ENCODE data around the gene CEP41.

CEP41 gene

DNA sequence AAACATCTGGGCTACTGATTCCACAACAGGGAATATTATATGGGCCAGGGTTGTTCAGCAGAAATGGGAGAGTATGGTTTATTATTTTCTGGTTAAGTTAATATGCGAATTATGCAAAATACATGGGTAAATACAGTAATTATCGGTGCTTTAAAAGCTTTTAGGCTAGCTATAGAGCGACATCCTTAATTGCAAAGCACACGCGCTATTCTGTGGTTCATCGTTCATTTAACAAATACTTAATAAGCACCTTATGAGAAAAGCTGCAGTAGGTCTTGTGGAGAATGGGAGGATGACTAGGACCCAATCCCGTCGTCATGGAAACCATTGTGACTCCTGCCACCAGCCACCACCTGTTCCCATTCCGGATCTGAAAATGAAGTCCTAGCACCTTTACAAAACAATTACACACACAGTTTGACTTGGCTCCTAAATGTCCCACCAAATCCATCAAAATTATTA, 623 bp upstream of the CEP41 start:
- Histone ChIP-seq H3K4me3 (ENCODE audit: low read depth, low read length) (peak overlapping the region; percentile 66), H3K36me3 (peaks cover 3% of the 10 kb centered on the region; the same call in 1 of the 2 replicates), H3K27ac (peak overlapping the region; percentile 100), H3K27me3 (ENCODE audit: insufficient read depth, low read depth, severe bottlenecking) (no peaks in the 10 kb centered on the region), H3K9me3 (ENCODE audit: severe bottlenecking) (peaks cover 8% of the 10 kb centered on the region)
- TF ChIP-seq, protein P1, sequence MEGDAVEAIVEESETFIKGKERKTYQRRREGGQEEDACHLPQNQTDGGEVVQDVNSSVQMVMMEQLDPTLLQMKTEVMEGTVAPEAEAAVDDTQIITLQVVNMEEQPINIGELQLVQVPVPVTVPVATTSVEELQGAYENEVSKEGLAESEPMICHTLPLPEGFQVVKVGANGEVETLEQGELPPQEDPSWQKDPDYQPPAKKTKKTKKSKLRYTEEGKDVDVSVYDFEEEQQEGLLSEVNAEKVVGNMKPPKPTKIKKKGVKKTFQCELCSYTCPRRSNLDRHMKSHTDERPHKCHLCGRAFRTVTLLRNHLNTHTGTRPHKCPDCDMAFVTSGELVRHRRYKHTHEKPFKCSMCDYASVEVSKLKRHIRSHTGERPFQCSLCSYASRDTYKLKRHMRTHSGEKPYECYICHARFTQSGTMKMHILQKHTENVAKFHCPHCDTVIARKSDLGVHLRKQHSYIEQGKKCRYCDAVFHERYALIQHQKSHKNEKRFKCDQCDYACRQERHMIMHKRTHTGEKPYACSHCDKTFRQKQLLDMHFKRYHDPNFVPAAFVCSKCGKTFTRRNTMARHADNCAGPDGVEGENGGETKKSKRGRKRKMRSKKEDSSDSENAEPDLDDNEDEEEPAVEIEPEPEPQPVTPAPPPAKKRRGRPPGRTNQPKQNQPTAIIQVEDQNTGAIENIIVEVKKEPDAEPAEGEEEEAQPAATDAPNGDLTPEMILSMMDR (IDR thresholded peaks at IDR 0.05; ENCODE audit: low read depth, low read length): no peak
- peak; percentile 69 for DNase-seq

DNA sequence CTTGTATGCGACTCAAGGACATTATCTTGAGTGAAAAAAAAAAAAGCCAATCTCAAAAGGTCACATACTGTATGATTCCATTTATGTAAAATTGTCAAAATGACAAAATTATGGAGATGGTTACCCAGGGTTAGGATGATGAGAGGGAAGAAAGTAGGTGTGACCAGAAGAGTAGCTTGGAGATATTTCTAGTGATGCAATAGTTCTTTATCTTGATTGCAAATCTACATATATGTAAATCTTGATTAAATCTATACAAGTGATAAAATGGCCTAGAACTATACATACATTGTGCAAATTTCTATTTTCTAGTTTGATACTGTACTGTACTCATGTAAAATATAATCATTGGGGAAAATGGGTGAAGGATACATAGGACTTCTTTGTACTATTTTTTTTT, 4.6 kb downstream of the CEP41 start:
- peaks cover 8% of the 10 kb centered on the region for H3K9me3 ChIP-seq (ENCODE audit: severe bottlenecking)
- no peak for DNase-seq
- no peak overlapping the region for H3K4me3 ChIP-seq (ENCODE audit: low read depth, low read length)
- TF ChIP-seq, protein P1 (IDR thresholded peaks at IDR 0.05; ENCODE audit: low read depth, low read length): no peak
- H3K36me3 ChIP-seq: peaks cover 3% of the 10 kb centered on the region; the same call in 1 of the 2 replicates
- no peak overlapping the region for H3K27ac ChIP-seq
- H3K27me3 ChIP-seq (ENCODE audit: insufficient read depth, low read depth, severe bottlenecking): no peaks in the 10 kb centered on the region

DNA sequence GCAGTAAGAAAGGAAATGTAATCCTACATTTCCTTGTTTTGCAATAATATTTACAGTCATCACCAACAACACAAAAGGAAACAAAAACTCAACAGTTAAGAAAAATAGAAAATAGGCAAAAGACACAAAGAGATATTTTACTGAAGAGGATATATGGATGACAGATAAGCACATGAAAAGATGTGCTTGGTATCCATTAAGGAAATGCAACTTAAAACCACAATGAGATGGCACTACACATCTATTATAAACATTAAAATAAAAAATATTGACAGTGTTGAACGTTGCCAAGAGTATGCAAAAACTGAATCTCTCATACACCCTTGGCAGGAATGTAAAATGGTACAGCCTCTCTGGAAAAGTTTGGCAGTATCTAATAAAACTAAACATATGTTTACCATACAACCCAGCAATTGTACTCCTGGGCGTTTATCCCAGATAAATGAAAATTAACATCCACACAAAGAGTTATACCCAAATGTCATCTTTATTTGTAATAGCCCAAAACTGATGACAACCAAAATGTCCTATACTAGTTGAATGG, 5.4 kb downstream of the CEP41 start:
- Histone ChIP-seq H3K9me3 (ENCODE audit: severe bottlenecking) (peaks cover 5% of the 10 kb centered on the region), H3K4me3 (ENCODE audit: low read depth, low read length) (no peak overlapping the region), H3K36me3 (peaks cover 2% of the 10 kb centered on the region; the same call in 1 of the 2 replicates), H3K27me3 (ENCODE audit: insufficient read depth, low read depth, severe bottlenecking) (no peaks in the 10 kb centered on the region), H3K27ac (no peak overlapping the region)
- TF ChIP-seq, protein P1 (IDR thresholded peaks at IDR 0.05; ENCODE audit: low read depth, low read length): no peak
- no peak for DNase-seq

DNA sequence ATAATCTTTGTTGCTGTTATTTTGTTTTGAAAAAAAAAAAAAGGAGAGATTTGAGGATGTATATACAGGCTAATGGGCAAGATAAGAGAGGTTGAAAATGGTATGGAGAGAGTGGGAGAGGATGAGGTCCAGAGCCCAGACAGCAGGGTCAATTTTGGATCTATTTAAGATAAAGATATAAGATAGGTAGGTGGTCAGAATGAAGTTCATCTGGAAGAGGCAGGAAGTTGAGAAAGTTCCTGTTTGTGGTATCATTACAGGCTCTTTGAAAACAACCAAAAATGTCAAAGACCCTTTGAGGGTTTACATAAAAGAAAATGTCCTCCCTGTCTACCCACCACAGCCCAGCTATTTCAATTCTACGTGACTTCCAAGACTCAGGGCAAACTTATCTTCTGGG, 7.5 kb downstream of the CEP41 start:
- no peak overlapping the region for H3K4me3 ChIP-seq (ENCODE audit: low read depth, low read length)
- H3K27ac ChIP-seq: no peak overlapping the region
- no peaks in the 10 kb centered on the region for H3K9me3 ChIP-seq (ENCODE audit: severe bottlenecking)
- H3K36me3 ChIP-seq: no peaks in the 10 kb centered on the region
- TF ChIP-seq, protein P1 (IDR thresholded peaks at IDR 0.05; ENCODE audit: low read depth, low read length): no peak
- no peaks in the 10 kb centered on the region for H3K27me3 ChIP-seq (ENCODE audit: insufficient read depth, low read depth, severe bottlenecking)
- DNase-seq: no peak

DNA sequence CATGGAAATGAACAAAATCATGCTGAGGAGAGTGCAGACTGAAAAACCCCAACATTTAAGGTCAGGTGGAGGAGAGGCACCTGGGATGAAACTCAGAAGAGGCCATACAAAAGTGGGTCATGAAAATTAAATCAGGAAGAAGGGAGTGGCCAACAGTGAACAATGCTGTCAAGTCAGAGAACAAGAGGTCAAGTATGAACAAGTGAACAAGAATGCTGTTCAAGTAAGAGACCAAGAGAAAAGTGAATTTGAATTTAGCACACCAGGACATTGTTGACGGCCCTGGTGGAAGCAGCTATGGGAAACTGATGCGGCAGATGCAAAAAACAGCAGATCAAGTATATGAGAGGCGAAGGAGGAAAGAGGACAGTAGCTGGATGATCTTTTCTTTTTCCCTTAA, 7.9 kb downstream of the CEP41 start:
- TF ChIP-seq, protein P1 (IDR thresholded peaks at IDR 0.05; ENCODE audit: low read depth, low read length): no peak
- no peak for DNase-seq
- H3K4me3 ChIP-seq (ENCODE audit: low read depth, low read length): no peak overlapping the region
- no peaks in the 10 kb centered on the region for H3K9me3 ChIP-seq (ENCODE audit: severe bottlenecking)
- no peak overlapping the region for H3K27ac ChIP-seq
- H3K36me3 ChIP-seq: no peaks in the 10 kb centered on the region
- H3K27me3 ChIP-seq (ENCODE audit: insufficient read depth, low read depth, severe bottlenecking): no peaks in the 10 kb centered on the region
